Heart left ventricle (tissue), 16 donors: ENCODE measurements around the gene KLHL29. TPM values are rescaled to one million over a fixed set of nuclear protein-coding genes. Genes with fewer than 3 reads are reported as not detected.

Experiments
- ATAC-seq, 4 donors: fragments of 200-7000 bp; cut with Tn5 transposase; one replicate each; pipeline ENCODE4 v1.9.1; 2020 to 2022; ENCODE audit warnings: moderate library complexity in 4 of 4, mild to moderate bottlenecking in 3 of 4, moderate number of reproducible peaks in 1 of 4
- DNase-seq, 5 donors: peaks; one replicate each; pipeline ENCODE4 v3.0.0-alpha.2; 2020
- H3K27ac ChIP-seq, 12 donors: fragments of 200-600 bp; sonication (generic) in 4 of 12; one replicate each; pipeline versions ENCODE4 v1.5.0 to v1.8.0; 2016 to 2022; ENCODE audit warnings: mild to moderate bottlenecking in 2 of 12
- H3K27me3 ChIP-seq, 9 donors: fragments of 200-600 bp; sonication (generic) in 2 of 9; one replicate each; pipeline versions ENCODE4 v1.5.1 to v1.8.0; 2016 to 2022; ENCODE audit warnings: mild to moderate bottlenecking in 3 of 9
- H3K36me3 ChIP-seq, 9 donors: fragments of 200-600 bp; sonication (generic) in 2 of 9; one replicate each; pipeline versions ENCODE4 v1.5.0 to v1.8.0; 2018 to 2022; ENCODE audit warnings: mild to moderate bottlenecking in 2 of 9
- H3K4me1 ChIP-seq, 12 donors: fragments of 200-600 bp; sonication (generic) in 4 of 12; one replicate each; pipeline versions ENCODE4 v1.5.0 to v1.8.0; 2016 to 2022; ENCODE audit warnings: mild to moderate bottlenecking in 3 of 12
- H3K4me3 ChIP-seq, 12 donors: fragments of 200-600 bp; sonication (generic) in 4 of 12; one replicate each; pipeline versions ENCODE4 v1.5.0 to v1.8.0; 2017 to 2022; ENCODE audit warnings: mild to moderate bottlenecking in 9 of 12, moderate library complexity in 4 of 12
- H3K9me3 ChIP-seq, 12 donors: fragments of 200-600 bp; sonication (generic) in 4 of 12; one replicate each; pipeline versions ENCODE4 v1.5.0 to v1.8.0; 2016 to 2022; ENCODE audit warnings: mild to moderate bottlenecking in 1 of 12
- CTCF ChIP-seq, 12 donors: fragments of 200-600 bp; sonication (generic) in 4 of 12; IDR thresholded peaks; one replicate each; pipeline versions ENCODE4 v1.5.0 to v1.8.0; 2018 to 2022; ENCODE audit warnings: antibody characterized with exemption in 12 of 12, mild to moderate bottlenecking in 5 of 12
- POLR2A ChIP-seq, 2 donors: fragments of 450-650 bp; IDR thresholded peaks; one replicate each; pipeline ENCODE4 v1.6.1; 2017; ENCODE audit warnings: antibody characterized with exemption in 2 of 2, mild to moderate bottlenecking in 2 of 2, moderate library complexity in 2 of 2
- WGBS, 4 donors: extraction: QIAGEN DNeasy Blood & Tissue Kit in 2 of 4; methylation state at CpG; one replicate each; pipeline versions ENCODE4 v1.1.5 to v1.1.7; 2013 to 2018; 5-methylcytosine and 5-hydroxymethylcytosine counted together
- intact Hi-C, 10 donors: fragments of 100-400 bp; cut with DNase I; formaldehyde crosslinking; loops; one replicate each; pipeline versions ENCODE4 v1.11.1 to v1.14.2; 2022
- polyA plus RNA-seq, 2 donors: library from polyadenylated mRNA; stranded (reverse); fragments of 200-250 nt; gene quantifications; one replicate each; pipeline ENCODE4 v1.2.3, GENCODE V29; 2013
- total RNA-seq, 9 donors: library from RNA; depleted of rRNA in 2 of 9; stranded (reverse); fragments of >200 nt in 2 of 9; fragmentation: NEBNext Ultra II Directional in 3 of 9; extraction: Animal tissue kit (Norgen Biotek cat#: 25700) in 3 of 9; gene quantifications; one replicate each; pipeline versions ENCODE4 v1.1.0 to v1.2.4, GENCODE V29; 2016 to 2023
- donor health status: ischemic (EF 13 %, LVEDD 7.1; RV severe dilation, severe dysfunction).
- donor health status: healthy with polysubstance abuse.
- donor health status: DM: no; HTN: yes; CAD: no.
- donor health status: DM: no; HTN: no; CAD: no.
- donor health status: ischemic (EF 25% LVEDD 6.9; RV normal size, moderate dysfunction).
- donor health status: ischemic (EF 25% LVEDD 5.7; RV mildly dilated, moderate dysfunction).
- donor health status: healthy.
- donor health status: DM: yes; HTN: yes; CAD: no.
- donor health status: ischemic (EF 35%, LVEDD 5.7; RV mildly dilated, moderate dysfunction).
- donor health status: nonischemic (EF 11% LVEDD 7.7; RV severe dilation, severe dysfunction).
- donor health status: DM: yes; HTN: yes; CAD: no.
- donor health status: PGD.
- donor health status: ischemic (EF 29% LVEDD 5.4; RV normal size, mild dysfunction).
- donor health status: nonischemic (EF 23%, LVEDD 6.1; RV moderate dilation, normal function).

KLHL29 gene
- total and polyA plus RNA-seq, 11 donors = 0.74 to 2.7 (median 1.1) TPM

- 59 to 78% (median 70%) methylated on average over 9 of the region's 9 CpGs for WGBS, 4 donors
- Histone ChIP-seq H3K4me3 (peak overlapping the region in 2 of 12 donors; percentile 31 to 53), H3K4me1 (peaks cover 0 to 18% (median 7%) of the 10 kb centered on the region in 12 donors), H3K36me3 (no peaks in the 10 kb centered on the region), H3K9me3 (no peaks in the 10 kb centered on the region), H3K27me3 (peaks cover 0 to 4% (median 0%) of the 10 kb centered on the region in 9 donors), H3K27ac (no peak overlapping the region)
- ATAC-seq = no peak
- intact Hi-C loops = no loop called here
- TF ChIP-seq POLR2A (IDR thresholded peaks at IDR 0.05) (no peak), CTCF (IDR thresholded peaks at IDR 0.05) (no peak)
- DNase-seq = peak in 1 of 5 donors; percentile 40
Observed at GRCh38 chr2:23664066-23664788, 279.2 kb downstream of the KLHL29 start.

- H3K36me3 ChIP-seq = no peaks in the 10 kb centered on the region
- H3K9me3 ChIP-seq = no peaks in the 10 kb centered on the region
- 93 to 95% (median 94%) methylated on average over 10 to 12 of the region's 12 CpGs for WGBS, 4 donors
- intact Hi-C loops = no loop called here
- peaks cover 0 to 33% (median 17%) of the 10 kb centered on the region in 12 donors for H3K4me1 ChIP-seq
- TF ChIP-seq CTCF (IDR thresholded peaks at IDR 0.05) (no peak), POLR2A (IDR thresholded peaks at IDR 0.05) (no peak)
- H3K27ac ChIP-seq = no peak overlapping the region
- ATAC-seq (no peak), DNase-seq (peak in 1 of 5 donors; percentile 43)
- peaks cover 0 to 4% (median 0%) of the 10 kb centered on the region in 9 donors for H3K27me3 ChIP-seq
- H3K4me3 ChIP-seq = no peak overlapping the region
Observed at GRCh38 chr2:23666241-23666979, 281.4 kb downstream of the KLHL29 start.

GRCh38 chr2:23666980-23667357, 282.0 kb downstream of the KLHL29 start:
- TF ChIP-seq CTCF (IDR thresholded peaks at IDR 0.05) (no peak), POLR2A (IDR thresholded peaks at IDR 0.05) (no peak)
- ATAC-seq = no peak
- intact Hi-C loops = no loop called here
- Histone ChIP-seq H3K4me1 (peaks cover 0 to 33% (median 17%) of the 10 kb centered on the region in 12 donors), H3K27ac (no peak overlapping the region), H3K27me3 (peaks cover 0 to 4% (median 0%) of the 10 kb centered on the region in 9 donors), H3K4me3 (no peak overlapping the region), H3K36me3 (no peaks in the 10 kb centered on the region), H3K9me3 (no peaks in the 10 kb centered on the region)
- 95 to 96% (median 96%) methylated on average over 7 of the region's 7 CpGs for WGBS, 4 donors
- DNase-seq = no peak

GRCh38 chr2:23668756-23669304, 283.9 kb downstream of the KLHL29 start:
- TF ChIP-seq POLR2A (IDR thresholded peaks at IDR 0.05) (no peak), CTCF (IDR thresholded peaks at IDR 0.05) (no peak)
- no peaks in the 10 kb centered on the region for H3K36me3 ChIP-seq
- no peaks in the 10 kb centered on the region for H3K9me3 ChIP-seq
- WGBS, 4 donors = 81 to 92% (median 88%) methylated on average over 1 to 12 of the region's 12 CpGs
- DNase-seq (peak in 1 of 5 donors; percentile 45), ATAC-seq (no peak)
- H3K27ac ChIP-seq = peak overlapping the region in 2 of 12 donors; percentile 40 to 63
- no peaks in the 10 kb centered on the region for H3K27me3 ChIP-seq
- peaks cover 0 to 27% (median 14%) of the 10 kb centered on the region in 12 donors for H3K4me1 ChIP-seq
- intact Hi-C loops = no loop called here
- H3K4me3 ChIP-seq = no peak overlapping the region
